HCT116 (cell line): ENCODE measurements around the gene DDX1. TPM values are rescaled to one million over a fixed set of nuclear protein-coding genes. Genes with fewer than 3 reads are reported as not detected.

ENCODE experiments used
- ATAC-seq: fragments of 200-7000 bp; cut with Tn5 transposase; 2 replicates; pipeline ENCODE4 v1.9.1; 2020; ENCODE audit warnings: mild to moderate bottlenecking, moderate library complexity
- BruUV-seq: library from RNA; stranded (reverse); fragments of 400-500 nt; replicated peaks from 2 replicates; lab custom pipeline; 2021; lab: Mats Ljungman, UMichigan
- CTCF ChIA-PET: fragments of 300-600 bp; sonication (Branson Sonifier 250); formaldehyde crosslinking; loops from one replicate; lab custom pipeline; 2021; ENCODE audit warnings: antibody characterized with exemption; lab: Charles Lee
- POLR2A ChIA-PET: fragments of 300-600, 350-600 bp; sonication (Branson Sonifier 250); formaldehyde crosslinking; loops from one replicate; lab custom pipeline; 2021; ENCODE audit warnings: antibody characterized with exemption; lab: Charles Lee
- RAD21 ChIA-PET, 2 experiments: fragments of 300-600 bp; sonication (Branson Sonifier 250); formaldehyde crosslinking; loops; one replicate each; lab custom pipeline; 2023; ENCODE audit warnings: low total read pairs in 2 of 2; ENCODE audit not compliant: uncharacterized antibody in 2 of 2, unreplicated experiment in 2 of 2, low non-redundant PET in 1 of 2; lab: Charles Lee
- DNase-seq: peaks from one replicate; pipeline ENCODE4 v3.0.0-alpha.2; 2010; ENCODE audit warnings: low read depth, low spot score
- H2AFZ ChIP-seq: fragments of 200-600 bp; shearing (Covaris generic), sonication (generic); 2 replicates; pipeline ENCODE4 v1.6.1; 2017; ENCODE audit warnings: low read depth, mixed run types, mixed read lengths, antibody characterized with exemption, low read length; ENCODE audit not compliant: poor library complexity, severe bottlenecking
- H3K27ac ChIP-seq: 2 replicates; pipeline ENCODE4 v1.5.1; 2012; ENCODE audit warnings: low read depth, low read length
- H3K27me3 ChIP-seq: fragments of 200-600 bp; sonication (generic); 2 replicates; pipeline ENCODE4 v1.6.1; 2016; ENCODE audit warnings: mixed run types, low read length, mixed read lengths; ENCODE audit not compliant: insufficient read depth
- H3K36me3 ChIP-seq, 2 experiments: fragments of 200-500 bp in 1 of 2; fragments of 200-600 bp in 1 of 2; sonication (Bioruptor generic) in 1 of 2; sonication (generic) in 1 of 2; 2 replicates each; pipeline versions ENCODE4 v1.5.1 to v1.6.1; 2014 to 2016; ENCODE audit warnings: low read length in 2 of 2, inconsistent platforms in 1 of 2, mixed read lengths in 1 of 2, mixed run types in 1 of 2; ENCODE audit not compliant: insufficient read depth in 2 of 2, control insufficient read depth in 1 of 2
- H3K4me1 ChIP-seq, 2 experiments: fragments of 200-600 bp in 1 of 2; sonication (generic) in 1 of 2; 2 replicates each; pipeline versions ENCODE4 v1.5.1 to v1.6.1; 2012 to 2017; ENCODE audit warnings: low read length in 2 of 2, inconsistent platforms in 1 of 2, mild to moderate bottlenecking in 1 of 2, mixed read lengths in 1 of 2, mixed run types in 1 of 2, moderate library complexity in 1 of 2; ENCODE audit not compliant: insufficient read depth in 2 of 2, control insufficient read depth in 1 of 2
- H3K4me2 ChIP-seq: fragments of 200-600 bp; sonication (generic); 2 replicates; pipeline ENCODE4 v1.6.1; 2017; ENCODE audit warnings: mixed run types, low read length, mixed read lengths
- H3K4me3 ChIP-seq, 2 experiments: fragments of 200-600 bp in 1 of 2; sonication (generic) in 1 of 2; replicated peaks in 1 of 2; 2 replicates each; pipeline ENCODE4 v1.5.1; 2011 to 2016; ENCODE audit warnings: low read length in 2 of 2, control low read depth in 1 of 2, low read depth in 1 of 2, mild to moderate bottlenecking in 1 of 2, mixed read lengths in 1 of 2, mixed run types in 1 of 2
- H3K79me2 ChIP-seq: fragments of 200-600 bp; sonication (generic); 2 replicates; pipeline ENCODE4 v1.6.1; 2017; ENCODE audit warnings: mild to moderate bottlenecking, mixed run types, low read length, moderate library complexity, mixed read lengths; ENCODE audit not compliant: insufficient read depth
- H3K9ac ChIP-seq: fragments of 200-600 bp; sonication (generic); 2 replicates; pipeline ENCODE4 v1.6.1; 2016; ENCODE audit warnings: low read length, mixed read lengths
- H3K9me2 ChIP-seq: fragments of 200-600 bp; sonication (generic), shearing (Covaris generic); 2 replicates; pipeline ENCODE4 v1.6.1; 2017; ENCODE audit warnings: mixed run types, mild to moderate bottlenecking, moderate library complexity; ENCODE audit not compliant: insufficient read depth
- H3K9me3 ChIP-seq, 2 experiments: fragments of 200-500 bp in 1 of 2; fragments of 200-600 bp in 1 of 2; sonication (Bioruptor generic) in 1 of 2; sonication (generic) in 1 of 2; 2 replicates each; pipeline ENCODE4 v1.6.1; 2014 to 2017; ENCODE audit warnings: low read length in 2 of 2, mixed read lengths in 2 of 2, inconsistent platforms in 1 of 2, low read depth in 1 of 2, mild to moderate bottlenecking in 1 of 2, mixed run types in 1 of 2, moderate library complexity in 1 of 2; ENCODE audit not compliant: control insufficient read depth in 1 of 2, insufficient read depth in 1 of 2
- H4K20me1 ChIP-seq: fragments of 200-600 bp; sonication (generic), shearing (Covaris generic); 2 replicates; pipeline ENCODE4 v1.6.1; 2017; ENCODE audit warnings: mixed run types, mild to moderate bottlenecking, moderate library complexity; ENCODE audit not compliant: insufficient read depth
- ELF1 ChIP-seq: IDR thresholded peaks from 2 replicates; pipeline ENCODE4 v1.6.1; 2012; ENCODE audit warnings: low read depth, borderline replicate concordance
- POLR2A ChIP-seq: IDR thresholded peaks from 2 replicates; pipeline ENCODE4 v1.7.0; 2011; ENCODE audit warnings: borderline replicate concordance; ENCODE audit not compliant: insufficient read depth, insufficient read length; ENCODE audit errors: extremely low read depth
- RAD21 ChIP-seq: IDR thresholded peaks from 2 replicates; pipeline ENCODE4 v1.6.1; 2012; ENCODE audit warnings: low read depth, mild to moderate bottlenecking
- SRF ChIP-seq: IDR thresholded peaks from 2 replicates; pipeline ENCODE4 v1.6.1; 2012; ENCODE audit warnings: low read depth
- ZBTB33 ChIP-seq: IDR thresholded peaks from 2 replicates; pipeline ENCODE4 v1.6.1; 2011; ENCODE audit warnings: mild to moderate bottlenecking, low read length, moderate library complexity; ENCODE audit not compliant: insufficient replicate concordance; ENCODE audit errors: extremely low read depth
- ZFX ChIP-seq: fragments of 450-650 bp; IDR thresholded peaks from 2 replicates; pipeline ENCODE4 v1.6.1; 2017
- intact Hi-C: fragments of 100-400 bp; cut with micrococcal nuclease; formaldehyde crosslinking; loops from 2 replicates; pipeline ENCODE4 v1.10.0; 2022
- total RNA-seq: library from RNA; stranded (reverse); gene quantifications from one replicate; pipeline ENCODE4 v1.2.1, GENCODE V29; 2021; ENCODE audit not compliant: unreplicated experiment
- TF ChIP-seq, protein P1 (sequence below), 3 experiments: fragments of 200-600 bp in 1 of 3; sonication (generic) in 1 of 3; IDR thresholded peaks in 2 of 3; conservative IDR thresholded peaks in 1 of 3; 2 replicates each; pipeline ENCODE4 v1.5.1; 2012 to 2017; ENCODE audit warnings: low read depth in 2 of 3, low read length in 2 of 3, antibody characterized with exemption in 1 of 3, borderline replicate concordance in 1 of 3, control low read depth in 1 of 3, mild to moderate bottlenecking in 1 of 3, mixed read lengths in 1 of 3, mixed run types in 1 of 3, moderate library complexity in 1 of 3; ENCODE audit not compliant: insufficient read depth in 1 of 3
- TF ChIP-seq, protein P2 (sequence below): IDR thresholded peaks from 2 replicates; pipeline ENCODE4 v1.6.1; 2012

The DDX1 gene
- total RNA-seq, 1 experiment from 2014 or later = 117 TPM

DNA sequence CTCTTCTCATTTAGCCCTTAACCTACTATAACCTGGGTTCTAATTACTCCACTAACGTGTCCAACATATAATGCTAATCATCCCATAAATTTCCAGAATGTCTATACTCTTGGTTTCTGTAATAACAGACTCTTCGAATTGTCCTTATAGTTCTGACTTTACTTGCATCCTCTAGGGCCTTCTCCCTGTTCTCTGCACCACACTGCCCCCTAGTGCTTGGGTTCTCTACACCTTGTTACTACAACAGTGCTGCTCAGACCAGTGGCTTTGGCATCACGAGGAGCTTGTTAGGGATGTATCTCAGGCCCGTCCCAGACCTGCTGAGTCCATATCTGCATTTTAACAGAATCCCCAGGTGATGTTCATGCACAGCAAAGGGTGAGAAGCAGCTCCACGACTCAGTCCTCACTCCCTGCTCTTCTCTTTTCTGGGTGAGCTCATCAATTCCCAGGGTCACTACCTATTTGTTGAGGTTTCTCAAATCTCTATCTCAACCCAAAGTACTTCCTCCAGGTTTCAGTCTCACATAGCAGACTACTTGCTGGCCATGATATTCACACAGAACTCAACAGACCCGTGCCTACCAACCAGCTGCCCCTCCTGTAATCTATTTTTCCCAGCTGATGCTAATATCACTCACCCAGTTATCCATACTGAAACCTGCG lies 14.5 kb upstream of the DDX1 start:
- TF ChIP-seq ZFX = no peak
- TF ChIP-seq, protein P1, sequence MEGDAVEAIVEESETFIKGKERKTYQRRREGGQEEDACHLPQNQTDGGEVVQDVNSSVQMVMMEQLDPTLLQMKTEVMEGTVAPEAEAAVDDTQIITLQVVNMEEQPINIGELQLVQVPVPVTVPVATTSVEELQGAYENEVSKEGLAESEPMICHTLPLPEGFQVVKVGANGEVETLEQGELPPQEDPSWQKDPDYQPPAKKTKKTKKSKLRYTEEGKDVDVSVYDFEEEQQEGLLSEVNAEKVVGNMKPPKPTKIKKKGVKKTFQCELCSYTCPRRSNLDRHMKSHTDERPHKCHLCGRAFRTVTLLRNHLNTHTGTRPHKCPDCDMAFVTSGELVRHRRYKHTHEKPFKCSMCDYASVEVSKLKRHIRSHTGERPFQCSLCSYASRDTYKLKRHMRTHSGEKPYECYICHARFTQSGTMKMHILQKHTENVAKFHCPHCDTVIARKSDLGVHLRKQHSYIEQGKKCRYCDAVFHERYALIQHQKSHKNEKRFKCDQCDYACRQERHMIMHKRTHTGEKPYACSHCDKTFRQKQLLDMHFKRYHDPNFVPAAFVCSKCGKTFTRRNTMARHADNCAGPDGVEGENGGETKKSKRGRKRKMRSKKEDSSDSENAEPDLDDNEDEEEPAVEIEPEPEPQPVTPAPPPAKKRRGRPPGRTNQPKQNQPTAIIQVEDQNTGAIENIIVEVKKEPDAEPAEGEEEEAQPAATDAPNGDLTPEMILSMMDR (IDR thresholded peaks at IDR 0.05 in 2 of 3, conservative IDR thresholded peaks at IDR 0.05 in 1 of 3; ENCODE audit: borderline replicate concordance in 1 of 3, insufficient read depth in 1 of 3, low read depth in 2 of 3, low read length in 2 of 3) = peak; percentile 52 to 92 (median 87); a peak in 5 of 6 replicates
- TF ChIP-seq POLR2A = no peak
- no peak for TF ChIP-seq SRF
- no peak for TF ChIP-seq ELF1
- peak; percentile 85 for TF ChIP-seq RAD21
- TF ChIP-seq, protein P2, sequence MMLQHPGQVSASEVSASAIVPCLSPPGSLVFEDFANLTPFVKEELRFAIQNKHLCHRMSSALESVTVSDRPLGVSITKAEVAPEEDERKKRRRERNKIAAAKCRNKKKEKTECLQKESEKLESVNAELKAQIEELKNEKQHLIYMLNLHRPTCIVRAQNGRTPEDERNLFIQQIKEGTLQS = no peak
- TF ChIP-seq ZBTB33 = no peak
- Histone ChIP-seq H3K9ac (no peak overlapping the region), H4K20me1 (no peaks in the 10 kb centered on the region), H3K79me2 (no peaks in the 10 kb centered on the region), H3K4me1 (peaks cover 0 to 5% of the 10 kb centered on the region in 2 experiments; a peak in 1 of 4 replicates), H3K4me2 (no peak overlapping the region), H3K4me3 (no peak overlapping the region), H2AFZ (no peak overlapping the region), H3K27me3 (no peaks in the 10 kb centered on the region), H3K9me2 (no peaks in the 10 kb centered on the region), H3K27ac (no peak overlapping the region), H3K36me3 (no peaks in the 10 kb centered on the region), H3K9me3 (no peaks in the 10 kb centered on the region)
- DNase-seq (peak; percentile 69), ATAC-seq (peak; percentile 99)
- intact Hi-C loops = loop anchor here (5.0 to 10.0 kb wide), 3 partner anchors 420 to 675 kb away; no protein-coding TSS in a partner anchor
- ChIA-PET CTCF (interaction anchor here (0.6 to 2.2 kb wide), 18 partner anchors 8 to 543 kb away, joined by 3 to 16 read pairs (median 4); partner anchors contain the start of gene NBAS), POLR2A (no interaction called here), RAD21 (interaction anchor here in 1 of 2 experiments (0.9 kb wide), 1 partner anchor 16 kb away, joined by 3 read pairs; the partner anchor contains the start of gene NBAS)
- BruUV-seq = no TSS peak
